HG03175 (cell line): ENCODE data around the gene GPR32.
"Not testable (repeated sequence)": the region's sequence is repeated elsewhere in the genome, so short reads cannot be mapped to it uniquely, and the experiment has no call there.

Source experiments
- ATAC-seq: cut with Tn5 transposase; IDR thresholded peaks from one replicate; pipeline ENCODE4 v1.9.1; 2021; ENCODE audit warnings: mild to moderate bottlenecking, moderate library complexity; ENCODE audit not compliant: unreplicated experiment

GPR32 gene

DNA sequence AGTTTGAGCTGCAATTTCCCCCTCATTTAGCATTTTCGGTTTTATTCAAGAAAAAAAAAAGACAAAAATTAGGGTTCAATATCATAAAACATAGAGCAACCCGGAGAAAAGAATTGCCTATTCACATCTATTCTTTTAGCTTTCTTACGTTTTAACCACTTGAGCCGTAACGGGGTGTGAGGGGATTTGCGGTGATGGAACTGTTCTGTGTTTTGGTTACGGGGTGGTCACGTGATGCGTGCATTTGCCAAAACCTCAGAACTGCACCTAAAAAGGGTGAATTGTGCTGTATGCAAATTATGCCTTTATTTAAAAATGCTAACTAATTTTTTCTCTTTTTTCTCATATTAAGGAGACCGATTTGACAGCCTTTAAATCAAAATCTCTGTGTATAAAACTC lies 25.0 kb upstream of the GPR32 start:
- ATAC-seq, result no peak

DNA sequence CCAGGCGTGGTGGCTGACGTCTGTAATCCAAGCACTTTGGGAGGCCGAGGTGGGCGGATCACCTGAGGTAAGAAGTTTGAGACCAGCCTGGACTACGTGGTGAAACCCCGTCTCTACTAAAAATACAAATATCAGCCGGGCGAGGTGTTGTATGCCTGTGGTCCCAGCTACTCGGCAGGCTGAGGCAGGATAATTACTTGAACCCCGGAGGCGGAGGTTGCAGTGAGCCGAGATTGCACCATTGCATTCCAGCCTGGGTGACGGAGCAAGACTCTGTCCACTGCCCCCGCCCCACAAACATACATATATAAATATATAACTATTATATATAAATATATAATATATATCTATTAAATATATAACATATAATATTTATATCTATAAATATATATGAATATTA lies 23.1 kb upstream of the GPR32 start:
- not testable (repeated sequence) for ATAC-seq

DNA sequence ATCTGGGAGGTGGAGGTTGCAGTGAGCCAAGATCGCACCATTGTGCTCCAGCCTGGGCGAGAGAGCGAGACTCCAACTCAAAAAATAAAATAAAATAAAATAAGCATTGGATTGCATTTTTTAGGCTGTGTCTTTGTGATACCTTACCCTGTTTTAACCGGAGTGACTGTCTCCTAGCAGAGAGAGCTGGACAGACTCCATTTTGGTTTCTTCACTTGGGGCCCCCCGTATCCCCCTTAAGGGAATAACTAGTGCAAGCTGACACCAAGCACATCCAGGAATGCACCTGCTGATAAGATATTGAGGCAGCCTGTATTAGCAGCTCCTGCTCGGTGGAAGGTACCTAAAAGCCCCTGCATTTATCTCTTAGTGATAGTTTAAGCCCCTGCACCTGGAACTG lies 20.8 kb upstream of the GPR32 start:
- ATAC-seq, result no peak

GRCh38 chr19:50750010-50750409 lies 20.3 kb upstream of the GPR32 start:
- no peak for ATAC-seq

GRCh38 chr19:50753879-50754278 lies 16.4 kb upstream of the GPR32 start:
- ATAC-seq, result no peak

GRCh38 chr19:50756244-50756643 lies 14.0 kb upstream of the GPR32 start:
- ATAC-seq, result not testable (repeated sequence)

- not testable (repeated sequence) for ATAC-seq
These were observed 12.6 kb upstream of the GPR32 start for GRCh38 chr19:50757624-50758023.

DNA sequence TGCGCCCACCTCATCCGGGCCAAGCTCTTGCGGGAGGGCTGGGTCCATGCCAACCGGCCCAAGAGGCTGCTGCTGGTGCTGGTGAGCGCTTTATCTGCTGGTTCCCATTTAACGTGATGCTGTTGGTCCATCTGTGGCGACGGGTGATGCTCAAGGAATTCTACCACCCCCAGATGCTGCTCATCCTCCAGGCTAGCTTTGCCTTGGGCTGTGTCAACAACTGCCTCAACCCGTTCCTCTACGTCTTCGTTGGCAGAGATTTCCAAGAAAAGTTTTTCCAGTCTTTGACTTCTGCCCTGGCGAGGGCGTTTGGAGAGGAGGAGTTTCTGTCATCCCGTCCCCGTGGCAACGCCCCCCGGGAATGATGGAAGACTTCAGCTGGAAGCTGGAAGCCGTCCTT lies 11.2 kb upstream of the GPR32 start:
- not testable (repeated sequence) for ATAC-seq

- no peak for ATAC-seq
These were observed 10.4 kb upstream of the GPR32 start for GRCh38 chr19:50759886-50760285.

- not testable (repeated sequence) for ATAC-seq
These were observed 8.8 kb upstream of the GPR32 start for GRCh38 chr19:50761501-50761900.

- ATAC-seq, result not testable (repeated sequence)
These were observed 6.7 kb upstream of the GPR32 start for GRCh38 chr19:50763521-50763920.

- no peak for ATAC-seq
These were observed 5.9 kb upstream of the GPR32 start for GRCh38 chr19:50764409-50764808.

DNA sequence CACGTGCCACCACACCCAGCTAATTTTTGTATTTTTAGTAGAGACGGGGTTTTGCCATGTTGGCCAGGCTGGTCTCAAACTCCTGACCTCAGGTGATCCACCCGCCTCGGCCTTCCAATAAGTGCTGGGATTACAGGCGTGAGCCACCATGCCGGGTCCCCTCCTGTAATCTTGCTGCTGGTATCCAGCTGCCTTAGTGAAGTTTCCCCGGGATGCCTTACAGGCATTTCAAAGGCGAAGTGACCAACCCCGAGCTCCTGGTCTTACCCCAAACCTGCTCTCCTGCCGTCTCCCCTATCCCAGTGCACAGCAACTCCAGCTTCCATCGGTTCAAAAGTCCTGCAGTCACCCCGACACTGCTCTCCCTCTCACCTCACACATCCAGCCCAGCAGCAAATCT lies 3.5 kb upstream of the GPR32 start:
- not testable (repeated sequence) for ATAC-seq

GRCh38 chr19:50767263-50767662 lies 3.0 kb upstream of the GPR32 start:
- not testable (repeated sequence) for ATAC-seq

- ATAC-seq, result no peak
These were observed 2.0 kb upstream of the GPR32 start for GRCh38 chr19:50768277-50768676.

DNA sequence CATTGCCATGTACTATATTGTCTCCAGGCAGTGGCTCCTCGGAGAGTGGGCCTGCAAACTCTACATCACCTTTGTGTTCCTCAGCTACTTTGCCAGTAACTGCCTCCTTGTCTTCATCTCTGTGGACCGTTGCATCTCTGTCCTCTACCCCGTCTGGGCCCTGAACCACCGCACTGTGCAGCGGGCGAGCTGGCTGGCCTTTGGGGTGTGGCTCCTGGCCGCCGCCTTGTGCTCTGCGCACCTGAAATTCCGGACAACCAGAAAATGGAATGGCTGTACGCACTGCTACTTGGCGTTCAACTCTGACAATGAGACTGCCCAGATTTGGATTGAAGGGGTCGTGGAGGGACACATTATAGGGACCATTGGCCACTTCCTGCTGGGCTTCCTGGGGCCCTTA lies 624 bp downstream of the GPR32 start:
- no peak for ATAC-seq

DNA sequence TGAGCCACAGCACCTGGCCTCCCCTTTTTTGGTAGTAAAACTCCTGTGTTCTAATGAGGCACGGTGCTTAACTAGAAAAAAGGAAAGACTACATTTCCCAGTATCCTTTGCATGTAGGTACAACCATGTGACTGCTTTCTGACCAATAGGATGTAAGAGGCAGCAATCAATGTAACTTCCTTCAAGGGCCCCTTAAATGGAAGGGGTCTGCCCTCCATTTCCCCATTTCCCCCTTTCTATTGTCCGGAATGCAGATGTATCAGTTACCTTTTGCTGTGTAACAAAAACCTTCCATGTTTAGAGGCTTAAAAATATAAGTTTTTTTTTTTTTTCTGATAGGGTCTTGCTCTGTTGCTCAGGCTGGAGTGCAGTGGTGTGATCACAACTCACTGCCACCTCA lies 2.2 kb downstream of the GPR32 start:
- no peak for ATAC-seq

- ATAC-seq, result not testable (repeated sequence)
These were observed 2.6 kb downstream of the GPR32 start for GRCh38 chr19:50772912-50773311.

- ATAC-seq, result not testable (repeated sequence)
These were observed 3.2 kb downstream of the GPR32 start for GRCh38 chr19:50773454-50773853.

GRCh38 chr19:50776131-50776530 lies 5.9 kb downstream of the GPR32 start:
- no peak for ATAC-seq

- no peak for ATAC-seq
These were observed 7.0 kb downstream of the GPR32 start for GRCh38 chr19:50777261-50777660.

- no peak for ATAC-seq
These were observed 7.6 kb downstream of the GPR32 start for GRCh38 chr19:50777830-50778303.

DNA sequence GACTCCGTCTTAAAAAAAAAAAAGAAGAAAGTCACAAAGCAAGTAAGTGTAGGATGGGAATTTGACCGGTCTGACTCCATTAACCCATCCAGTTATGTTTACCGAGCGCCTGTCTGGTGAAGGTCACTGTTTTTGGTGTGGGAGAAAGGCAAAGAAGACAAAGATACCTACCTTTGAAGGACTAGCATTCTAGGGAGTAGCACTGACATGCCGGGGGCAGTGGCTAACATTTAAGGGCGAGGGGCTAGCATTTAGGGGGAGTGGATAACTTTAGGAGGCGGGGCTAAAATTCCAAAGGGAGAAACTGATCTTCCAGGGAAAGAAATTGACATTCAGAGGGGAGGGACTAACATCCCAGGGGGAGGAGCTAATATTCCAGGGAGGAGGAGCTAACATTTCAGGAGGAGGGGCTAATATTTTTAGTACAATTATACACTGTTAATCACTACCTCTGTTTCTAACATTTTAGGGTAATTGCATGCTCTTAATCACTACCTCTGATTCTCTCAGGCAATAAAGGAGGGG lies 8.7 kb downstream of the GPR32 start:
- ATAC-seq, result no peak
